ENCODE results near the gene HNRNPUL1. TPM values are rescaled to one million over a fixed set of nuclear protein-coding genes. Genes with fewer than 3 reads are reported as not detected.
A peak's percentile ranks its signal among the peaks of the same experiment; 100 is the strongest.
"Not testable (repeated sequence)": the region's sequence is repeated elsewhere in the genome, so short reads cannot be mapped to it uniquely, and the experiment has no call there.

Gene HNRNPUL1
- total RNA-seq, 1 experiment from 2014 or later, result 266 TPM

DNA sequence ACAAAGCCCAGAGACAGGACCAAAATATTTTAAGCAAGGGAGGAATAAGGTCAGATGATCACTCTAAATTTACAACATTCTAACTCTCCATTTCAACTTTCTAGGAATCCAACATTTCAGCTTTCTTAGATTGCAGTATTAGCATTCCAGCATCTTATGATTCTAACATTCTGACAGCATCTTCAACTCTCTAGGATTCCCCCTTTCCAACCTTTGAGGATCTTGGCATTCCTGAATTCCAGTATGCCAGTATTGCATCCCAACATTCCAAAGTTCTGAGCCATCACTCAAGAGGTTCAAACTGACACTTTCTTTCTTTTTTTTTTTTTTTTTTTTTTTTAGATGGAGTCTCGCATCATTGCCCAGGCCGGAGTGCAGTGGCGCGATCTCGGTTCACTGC is 75.8 kb downstream of the HNRNPUL1 start:
- Histone ChIP-seq H3K9me2 (ENCODE audit: insufficient read depth) (no peaks in the 10 kb centered on the region), H3K36me3 (ENCODE audit: low read depth) (no peaks in the 10 kb centered on the region), H3K27ac (no peak overlapping the region), H3K4me1 (replicated peaks; ENCODE audit: insufficient read depth) (no peaks in the 10 kb centered on the region), H3K4me3 (no peak overlapping the region), H3K79me2 (ENCODE audit: low read depth) (no peaks in the 10 kb centered on the region), H2AFZ (no peak overlapping the region), H4K20me1 (ENCODE audit: insufficient read depth) (no peaks in the 10 kb centered on the region), H3K9me3 (ENCODE audit: insufficient read depth, low read depth) (no peaks in the 10 kb centered on the region), H3K27me3 (ENCODE audit: insufficient read depth, low read depth) (no peaks in the 10 kb centered on the region), H3F3A (ENCODE audit: insufficient read depth, low read depth) (no peaks in the 10 kb centered on the region), H3K4me2 (no peak overlapping the region)
- intact Hi-C loops (cut with micrococcal nuclease; ENCODE audit: unreplicated experiment), result no loop called here
- TF ChIP-seq EZH2 (IDR thresholded peaks at IDR 0.05; ENCODE audit: low read depth), result no peak
- TF ChIP-seq, protein P1, sequence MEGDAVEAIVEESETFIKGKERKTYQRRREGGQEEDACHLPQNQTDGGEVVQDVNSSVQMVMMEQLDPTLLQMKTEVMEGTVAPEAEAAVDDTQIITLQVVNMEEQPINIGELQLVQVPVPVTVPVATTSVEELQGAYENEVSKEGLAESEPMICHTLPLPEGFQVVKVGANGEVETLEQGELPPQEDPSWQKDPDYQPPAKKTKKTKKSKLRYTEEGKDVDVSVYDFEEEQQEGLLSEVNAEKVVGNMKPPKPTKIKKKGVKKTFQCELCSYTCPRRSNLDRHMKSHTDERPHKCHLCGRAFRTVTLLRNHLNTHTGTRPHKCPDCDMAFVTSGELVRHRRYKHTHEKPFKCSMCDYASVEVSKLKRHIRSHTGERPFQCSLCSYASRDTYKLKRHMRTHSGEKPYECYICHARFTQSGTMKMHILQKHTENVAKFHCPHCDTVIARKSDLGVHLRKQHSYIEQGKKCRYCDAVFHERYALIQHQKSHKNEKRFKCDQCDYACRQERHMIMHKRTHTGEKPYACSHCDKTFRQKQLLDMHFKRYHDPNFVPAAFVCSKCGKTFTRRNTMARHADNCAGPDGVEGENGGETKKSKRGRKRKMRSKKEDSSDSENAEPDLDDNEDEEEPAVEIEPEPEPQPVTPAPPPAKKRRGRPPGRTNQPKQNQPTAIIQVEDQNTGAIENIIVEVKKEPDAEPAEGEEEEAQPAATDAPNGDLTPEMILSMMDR (conservative IDR thresholded peaks at IDR 0.05), result no peak
- ChIA-PET CTCF (no interaction called here), POLR2A (ENCODE audit: unreplicated experiment) (no interaction called here)
- no peak for DNase-seq
- TSS peak; percentile 22 for BruUV-seq (replicated peaks)

DNA sequence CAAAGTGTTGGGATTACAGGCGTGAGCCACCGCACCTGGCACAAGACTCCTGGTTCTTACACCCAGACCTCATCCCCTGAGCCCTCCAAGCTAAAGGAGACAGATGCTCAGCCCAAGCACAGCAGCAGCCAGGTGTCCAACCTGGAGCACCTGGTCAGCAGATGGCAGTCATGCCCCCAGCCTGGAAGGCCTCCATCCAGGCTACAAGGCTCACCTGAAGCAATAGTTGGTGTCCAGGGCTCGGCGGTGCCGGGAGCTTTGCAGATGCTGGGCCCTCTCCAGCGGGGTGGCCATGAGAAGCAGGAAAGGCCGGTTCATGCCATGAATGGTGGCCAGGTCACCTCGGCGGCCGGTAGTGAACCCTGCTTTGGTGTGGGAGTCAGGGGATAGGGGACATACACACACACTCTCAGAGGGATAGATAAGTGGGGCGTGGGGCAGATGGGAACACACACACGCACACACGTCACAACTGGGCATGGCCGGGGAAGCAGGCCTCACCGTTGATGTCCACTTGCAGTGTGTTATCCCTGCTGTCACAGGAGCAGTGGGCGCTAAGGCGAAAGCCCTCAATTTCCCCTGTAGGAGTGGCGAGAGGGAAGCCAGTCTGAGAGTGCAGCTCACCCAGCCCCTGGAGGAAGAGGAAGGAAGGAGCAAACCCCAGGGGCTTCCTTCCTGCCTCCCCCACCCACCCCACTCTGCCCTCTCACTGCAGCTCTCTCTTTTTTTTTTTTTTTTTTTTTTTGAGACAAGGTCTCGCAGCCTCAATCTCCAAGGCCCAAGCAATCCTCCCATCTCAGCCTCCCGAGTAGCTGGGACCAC is 77.7 kb downstream of the HNRNPUL1 start:
- ChIA-PET POLR2A (ENCODE audit: unreplicated experiment) (no interaction called here), CTCF (no interaction called here)
- H3K27me3 ChIP-seq (ENCODE audit: insufficient read depth, low read depth), result no peaks in the 10 kb centered on the region
- no peak overlapping the region for H3K4me2 ChIP-seq
- H3K4me3 ChIP-seq, result no peak overlapping the region
- intact Hi-C loops (cut with micrococcal nuclease; ENCODE audit: unreplicated experiment), result no loop called here
- H3K36me3 ChIP-seq (ENCODE audit: low read depth), result no peaks in the 10 kb centered on the region
- TF ChIP-seq, protein P1 (conservative IDR thresholded peaks at IDR 0.05), result peak; percentile 50; the same call in 1 of the 2 replicates
- TF ChIP-seq EZH2 (IDR thresholded peaks at IDR 0.05; ENCODE audit: low read depth), result no peak
- H3F3A ChIP-seq (ENCODE audit: insufficient read depth, low read depth), result no peaks in the 10 kb centered on the region
- H3K4me1 ChIP-seq (replicated peaks; ENCODE audit: insufficient read depth), result no peaks in the 10 kb centered on the region
- H3K27ac ChIP-seq, result no peak overlapping the region
- no peaks in the 10 kb centered on the region for H3K9me3 ChIP-seq (ENCODE audit: insufficient read depth, low read depth)
- no peaks in the 10 kb centered on the region for H4K20me1 ChIP-seq (ENCODE audit: insufficient read depth)
- no peaks in the 10 kb centered on the region for H3K79me2 ChIP-seq (ENCODE audit: low read depth)
- H3K9me2 ChIP-seq (ENCODE audit: insufficient read depth), result no peaks in the 10 kb centered on the region
- H2AFZ ChIP-seq, result no peak overlapping the region
- no TSS peak for BruUV-seq (replicated peaks)
- no peak for DNase-seq

DNA sequence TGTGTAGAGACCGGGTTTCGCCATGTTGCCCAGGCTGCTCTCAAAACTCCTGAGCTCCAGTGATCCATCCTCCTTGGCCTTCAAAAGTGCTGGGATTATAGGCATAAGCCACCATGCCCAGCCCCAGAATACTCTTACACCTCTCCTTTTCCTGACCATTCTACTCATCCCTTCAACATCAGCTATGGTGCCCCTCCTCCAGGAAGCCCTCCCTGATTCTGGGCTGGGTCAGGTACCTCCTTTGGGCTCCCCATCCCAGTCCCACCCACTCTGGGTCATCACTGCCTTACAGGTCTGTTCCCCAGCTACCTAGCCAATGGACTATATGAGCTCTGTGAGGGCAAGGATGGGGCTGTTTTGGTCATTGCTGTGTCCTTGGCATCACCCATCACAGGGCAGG is 80.0 kb downstream of the HNRNPUL1 start:
- no peaks in the 10 kb centered on the region for H3K79me2 ChIP-seq (ENCODE audit: low read depth)
- ChIA-PET CTCF (no interaction called here), POLR2A (ENCODE audit: unreplicated experiment) (no interaction called here)

DNA sequence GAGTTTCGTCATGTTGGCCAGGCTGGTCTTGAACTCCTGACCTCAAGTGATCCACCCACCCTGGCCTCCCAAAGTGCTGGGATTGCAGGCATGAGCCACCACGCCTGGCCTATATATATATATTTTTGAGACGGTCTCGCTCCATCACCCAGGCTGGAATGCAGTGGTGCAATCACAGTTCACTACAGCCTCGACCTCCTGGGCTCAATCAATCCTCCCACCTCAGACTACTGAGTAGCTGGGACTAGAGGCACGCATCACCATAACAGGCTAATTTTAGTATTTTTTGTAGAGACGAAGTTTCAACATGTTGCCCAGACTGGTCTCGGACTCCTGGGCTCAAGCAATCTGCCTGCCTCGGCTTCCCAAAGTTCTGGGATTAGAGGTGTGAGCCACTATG is 82.7 kb downstream of the HNRNPUL1 start:
- BruUV-seq (replicated peaks); H3K36me3 ChIP-seq (ENCODE audit: low read depth); DNase-seq; H3K9me3 ChIP-seq (ENCODE audit: insufficient read depth, low read depth); H3K4me3 ChIP-seq; H3K4me2 ChIP-seq; H3K27ac ChIP-seq; H3F3A ChIP-seq (ENCODE audit: insufficient read depth, low read depth); H4K20me1 ChIP-seq (ENCODE audit: insufficient read depth); H3K79me2 ChIP-seq (ENCODE audit: low read depth); H3K9me2 ChIP-seq (ENCODE audit: insufficient read depth); H2AFZ ChIP-seq; H3K27me3 ChIP-seq (ENCODE audit: insufficient read depth, low read depth); intact Hi-C loops (cut with micrococcal nuclease; ENCODE audit: unreplicated experiment): not testable (repeated sequence)
- peaks cover 13% of the 10 kb centered on the region for H3K4me1 ChIP-seq (replicated peaks; ENCODE audit: insufficient read depth)
- ChIA-PET CTCF (interaction anchor here (0.7 kb wide), 1 partner anchor 363 kb away, joined by 18 read pairs; no protein-coding TSS in a partner anchor), POLR2A (ENCODE audit: unreplicated experiment) (interaction anchor here (0.5 kb wide), 1 partner anchor 425 kb away, joined by 3 read pairs; no protein-coding TSS in a partner anchor)

More for the DNA sequence above, 80.0 kb downstream of the HNRNPUL1 start:
- Histone ChIP-seq H3K9me3 (ENCODE audit: insufficient read depth, low read depth) (no peaks in the 10 kb centered on the region), H3K4me3 (no peak overlapping the region), H3K4me1 (replicated peaks; ENCODE audit: insufficient read depth) (no peaks in the 10 kb centered on the region), H3K27me3 (ENCODE audit: insufficient read depth, low read depth) (no peaks in the 10 kb centered on the region), H2AFZ (no peak overlapping the region), H3K36me3 (ENCODE audit: low read depth) (no peaks in the 10 kb centered on the region), H3F3A (ENCODE audit: insufficient read depth, low read depth) (no peaks in the 10 kb centered on the region), H3K9me2 (ENCODE audit: insufficient read depth) (no peaks in the 10 kb centered on the region), H3K4me2 (no peak overlapping the region), H3K27ac (no peak overlapping the region), H4K20me1 (ENCODE audit: insufficient read depth) (no peaks in the 10 kb centered on the region)
- DNase-seq, result no peak
- intact Hi-C loops (cut with micrococcal nuclease; ENCODE audit: unreplicated experiment), result no loop called here
- TF ChIP-seq EZH2 (IDR thresholded peaks at IDR 0.05; ENCODE audit: low read depth), result no peak
- TF ChIP-seq, protein P1 (conservative IDR thresholded peaks at IDR 0.05), result no peak
- BruUV-seq (replicated peaks), result no TSS peak
